ENCODE results near the gene SNX25.

SNX25 gene

GRCh38 chr4:185285632-185286393 is 76.4 kb downstream of the SNX25 start:
- no peak for TF ChIP-seq GATA3 (IDR thresholded peaks at IDR 0.05; ENCODE audit: low read depth, low read length)
- TF ChIP-seq GATA2 (IDR thresholded peaks at IDR 0.05; ENCODE audit: low read depth, low read length), result no peak

- no peak for TF ChIP-seq GATA2 (IDR thresholded peaks at IDR 0.05; ENCODE audit: low read depth, low read length)
- TF ChIP-seq GATA3 (IDR thresholded peaks at IDR 0.05; ENCODE audit: low read depth, low read length), result no peak
These were observed 77.2 kb downstream of the SNX25 start for GRCh38 chr4:185286571-185286970.

DNA sequence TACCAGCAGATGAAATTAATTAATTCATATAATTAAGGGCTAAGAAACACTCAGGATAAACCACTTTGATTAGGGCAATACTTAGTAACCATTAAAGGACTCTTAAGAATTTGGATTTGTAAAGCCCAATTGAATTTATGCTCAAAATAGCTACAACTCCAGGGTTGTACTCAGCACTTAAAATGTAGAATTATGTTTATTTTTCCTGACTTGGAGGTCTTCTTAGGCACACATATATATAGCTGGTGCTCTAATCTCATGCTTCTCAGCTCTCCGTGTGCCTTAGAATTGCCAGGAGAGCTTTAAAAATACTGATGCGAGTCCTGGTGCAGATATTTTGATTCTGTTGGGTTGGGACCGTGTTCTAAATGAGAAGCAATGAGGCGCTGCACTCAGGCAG is 77.6 kb downstream of the SNX25 start:
- no peak for TF ChIP-seq GATA2 (IDR thresholded peaks at IDR 0.05; ENCODE audit: low read depth, low read length)
- TF ChIP-seq GATA3 (IDR thresholded peaks at IDR 0.05; ENCODE audit: low read depth, low read length), result no peak

GRCh38 chr4:185290018-185290607 is 80.7 kb downstream of the SNX25 start:
- TF ChIP-seq GATA3 (IDR thresholded peaks at IDR 0.05; ENCODE audit: low read depth, low read length), result no peak
- TF ChIP-seq GATA2 (IDR thresholded peaks at IDR 0.05; ENCODE audit: low read depth, low read length), result no peak

GRCh38 chr4:185290656-185291055 is 81.3 kb downstream of the SNX25 start:
- TF ChIP-seq GATA3 (IDR thresholded peaks at IDR 0.05; ENCODE audit: low read depth, low read length) (no peak), GATA2 (IDR thresholded peaks at IDR 0.05; ENCODE audit: low read depth, low read length) (no peak)

GRCh38 chr4:185293202-185293601 is 83.8 kb downstream of the SNX25 start:
- TF ChIP-seq GATA3 (IDR thresholded peaks at IDR 0.05; ENCODE audit: low read depth, low read length), result no peak
- no peak for TF ChIP-seq GATA2 (IDR thresholded peaks at IDR 0.05; ENCODE audit: low read depth, low read length)

- TF ChIP-seq GATA2 (IDR thresholded peaks at IDR 0.05; ENCODE audit: low read depth, low read length) (no peak), GATA3 (IDR thresholded peaks at IDR 0.05; ENCODE audit: low read depth, low read length) (no peak)
These were observed 87.5 kb downstream of the SNX25 start for GRCh38 chr4:185296665-185297460.

DNA sequence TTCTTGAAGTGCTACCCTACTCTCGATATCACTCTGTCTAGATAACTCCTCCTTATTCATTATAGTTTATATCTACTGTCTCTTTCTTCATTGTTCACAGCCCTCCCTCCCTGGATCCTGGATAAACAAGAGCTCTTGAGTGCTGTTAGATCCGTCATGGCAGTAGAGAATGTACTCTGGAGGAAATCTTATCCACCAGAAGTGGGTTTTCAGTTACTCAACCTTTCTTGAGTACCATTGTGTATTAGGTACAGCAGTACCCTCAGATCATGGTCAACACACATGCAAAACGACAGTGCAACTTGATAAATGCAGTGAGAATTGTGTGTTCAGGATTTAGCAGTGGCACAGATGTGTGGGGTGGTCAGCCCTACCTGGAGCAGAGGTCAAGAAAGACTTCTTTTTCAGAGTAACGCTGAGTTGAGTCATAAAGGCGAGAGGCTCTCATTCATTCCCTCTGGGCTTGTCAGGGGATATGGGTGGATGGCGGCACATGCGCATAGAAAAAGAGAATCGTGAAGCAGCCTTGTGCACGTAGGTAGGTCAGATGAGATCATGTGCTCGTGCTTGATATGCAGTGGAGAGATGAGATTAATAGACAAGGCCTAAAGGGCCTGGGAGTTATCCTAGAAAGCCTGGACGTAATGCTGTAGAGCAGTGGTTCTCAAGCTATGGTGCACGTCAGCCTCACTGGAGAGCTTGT is 89.5 kb downstream of the SNX25 start:
- no peak for TF ChIP-seq GATA3 (IDR thresholded peaks at IDR 0.05; ENCODE audit: low read depth, low read length)
- TF ChIP-seq GATA2 (IDR thresholded peaks at IDR 0.05; ENCODE audit: low read depth, low read length), result no peak

- TF ChIP-seq GATA2 (IDR thresholded peaks at IDR 0.05; ENCODE audit: low read depth, low read length) (no peak), GATA3 (IDR thresholded peaks at IDR 0.05; ENCODE audit: low read depth, low read length) (no peak)
These were observed 95.1 kb downstream of the SNX25 start for GRCh38 chr4:185304541-185304940.

DNA sequence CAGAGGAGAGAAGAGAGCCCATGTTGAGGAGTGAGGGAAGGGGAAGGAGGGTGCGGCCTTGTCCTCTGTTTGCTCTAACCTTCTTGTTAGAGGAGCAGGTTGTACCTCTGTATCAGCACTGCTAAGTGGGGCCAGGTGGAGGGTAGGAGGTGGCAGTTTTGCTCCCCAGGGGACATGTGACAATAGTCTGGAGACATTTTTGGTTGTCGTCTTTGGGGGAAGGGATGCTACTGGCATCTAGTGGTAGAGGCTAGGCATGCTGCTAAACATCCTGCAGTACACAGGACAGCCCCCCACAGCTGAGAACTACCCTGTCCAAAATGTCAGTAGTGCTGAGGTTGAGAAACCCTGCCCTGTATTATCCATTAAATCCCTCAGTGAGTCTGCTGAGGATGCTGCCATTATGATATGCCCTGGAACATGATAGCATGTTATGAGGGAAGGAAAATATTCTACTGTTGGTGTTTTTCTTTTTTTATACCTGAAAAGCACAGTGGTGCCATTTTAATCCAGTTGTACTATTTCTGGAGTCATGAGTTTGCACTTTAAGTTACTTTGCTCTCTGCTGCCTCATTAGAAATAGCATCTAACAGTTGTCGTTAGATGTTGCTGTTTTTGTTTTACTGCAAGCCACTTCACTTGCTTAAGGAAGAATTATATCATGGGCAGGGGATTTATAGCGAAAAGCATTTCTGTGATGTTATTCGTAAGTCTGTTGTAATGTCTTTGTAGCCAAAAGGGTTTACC is 95.7 kb downstream of the SNX25 start:
- TF ChIP-seq GATA3 (IDR thresholded peaks at IDR 0.05; ENCODE audit: low read depth, low read length), result no peak

DNA sequence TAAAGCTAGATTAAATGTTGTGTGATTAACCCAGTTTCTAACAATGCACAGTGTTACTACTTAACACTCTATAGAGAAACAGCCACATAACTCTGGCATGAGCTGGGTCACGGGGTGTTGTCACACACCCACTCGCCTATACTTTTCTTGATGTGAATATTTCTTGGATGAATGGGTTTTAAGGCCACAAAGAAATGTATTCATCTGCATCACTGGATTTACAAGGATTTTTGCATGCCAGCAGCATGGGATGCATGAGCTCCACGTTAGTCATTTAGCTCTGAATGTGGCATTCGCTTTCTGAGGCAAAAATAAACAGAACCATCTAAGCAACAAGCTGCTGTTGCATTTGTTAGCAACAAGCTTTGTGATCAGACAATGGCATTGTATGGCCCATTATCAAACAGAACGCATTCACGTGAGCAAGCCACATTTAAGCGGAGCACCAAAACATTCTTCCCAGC is 96.6 kb downstream of the SNX25 start:
- TF ChIP-seq GATA2 (IDR thresholded peaks at IDR 0.05; ENCODE audit: low read depth, low read length), result no peak
- no peak for TF ChIP-seq GATA3 (IDR thresholded peaks at IDR 0.05; ENCODE audit: low read depth, low read length)

DNA sequence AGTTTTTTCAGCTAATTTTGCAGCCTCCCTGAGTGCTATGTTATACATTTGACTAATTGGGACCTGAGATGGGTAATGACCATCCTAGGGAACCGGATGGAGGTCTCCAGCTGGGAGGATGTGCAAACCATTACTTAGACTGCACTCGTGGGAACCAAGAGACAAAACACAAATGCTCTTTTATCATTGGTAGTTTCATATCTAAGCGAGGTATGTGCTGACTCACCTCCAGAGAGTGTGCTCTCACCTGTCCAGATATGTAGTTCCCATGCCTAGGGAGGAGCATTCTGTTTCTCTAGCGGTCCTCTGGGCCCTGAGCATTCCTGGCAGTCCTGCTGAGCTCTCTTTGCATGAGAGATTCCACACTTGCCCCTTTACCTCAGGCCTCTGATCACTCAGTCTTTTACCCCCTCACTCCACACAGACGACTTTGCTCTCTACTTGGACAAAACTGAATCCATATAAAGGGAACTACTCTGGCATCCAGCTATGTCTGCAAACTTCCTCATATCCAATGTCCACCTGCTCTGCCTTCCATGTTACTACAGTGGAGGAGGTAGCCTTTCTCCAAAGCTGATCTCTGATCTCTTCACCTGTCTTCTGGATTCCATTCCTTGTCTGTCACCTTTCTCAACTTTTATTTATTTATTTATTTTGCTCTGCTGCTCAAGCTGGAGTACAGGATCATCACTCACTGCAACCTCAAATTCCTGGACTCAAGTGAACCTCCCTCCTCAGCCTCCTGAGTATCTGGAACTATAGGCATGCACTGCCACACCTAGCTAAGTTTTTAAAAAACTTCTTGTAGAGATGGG is 97.9 kb downstream of the SNX25 start:
- TF ChIP-seq GATA3 (IDR thresholded peaks at IDR 0.05; ENCODE audit: low read depth, low read length) (no peak), GATA2 (IDR thresholded peaks at IDR 0.05; ENCODE audit: low read depth, low read length) (no peak)

- TF ChIP-seq GATA2 (IDR thresholded peaks at IDR 0.05; ENCODE audit: low read depth, low read length) (no peak), GATA3 (IDR thresholded peaks at IDR 0.05; ENCODE audit: low read depth, low read length) (no peak)
These were observed 100.4 kb downstream of the SNX25 start for GRCh38 chr4:185309770-185310169.
